Keratinocyte (primary cell): ENCODE results near the gene KCNMA1. TPM values are rescaled to one million over a fixed set of nuclear protein-coding genes. Genes with fewer than 3 reads are reported as not detected.
"Not testable (repeated sequence)": the region's sequence is repeated elsewhere in the genome, so short reads cannot be mapped to it uniquely, and the experiment has no call there.

ENCODE experiments used
- DNase-seq: peaks from one replicate; pipeline ENCODE4 v3.0.0-alpha.2; 2011; ENCODE audit warnings: low read depth, missing footprints, low spot score
- FAIRE-seq: peaks from 2 replicates; lab custom pipeline; 2011; peaks lifted over from hg19 to GRCh38; lab: Jason Lieb, UNC
- H2AFZ ChIP-seq: 2 replicates; pipeline ENCODE4 v1.6.0; 2012; ENCODE audit warnings: low read length, control low read depth, inconsistent platforms; ENCODE audit not compliant: control insufficient read depth
- H3K27ac ChIP-seq: 2 replicates; pipeline ENCODE4 v1.5.1; 2011; ENCODE audit warnings: low read length; ENCODE audit not compliant: control insufficient read depth, insufficient read depth
- H3K27me3 ChIP-seq: 3 replicates; pipeline ENCODE4 v1.6.0; 2011; ENCODE audit warnings: low read length; ENCODE audit not compliant: control insufficient read depth, insufficient read depth; ENCODE audit errors: extremely low read depth
- H3K36me3 ChIP-seq, 2 experiments: 2 replicates in 1 of 2; 3 replicates in 1 of 2; pipeline ENCODE4 v1.5.1; 2011; ENCODE audit warnings: low read length in 2 of 2, mild to moderate bottlenecking in 1 of 2; ENCODE audit not compliant: control insufficient read depth in 2 of 2, insufficient read depth in 2 of 2; ENCODE audit errors: extremely low read depth in 1 of 2
- H3K4me1 ChIP-seq: 3 replicates; pipeline ENCODE4 v1.5.1; 2011; ENCODE audit warnings: low read length; ENCODE audit not compliant: control insufficient read depth, insufficient read depth; ENCODE audit errors: extremely low read depth
- H3K4me2 ChIP-seq: 3 replicates; pipeline ENCODE4 v1.6.0; 2011; ENCODE audit warnings: low read depth, low read length; ENCODE audit not compliant: control insufficient read depth, insufficient read depth; ENCODE audit errors: extremely low read depth
- H3K4me3 ChIP-seq, 3 experiments: fragments of 200-600 bp in 1 of 3; sonication (generic) in 1 of 3; 2 replicates in 2 of 3; 3 replicates in 1 of 3; pipeline ENCODE4 v1.5.1; 2011 to 2016; ENCODE audit warnings: low read length in 3 of 3, mild to moderate bottlenecking in 3 of 3, control low read depth in 2 of 3, inconsistent platforms in 1 of 3, low read depth in 1 of 3, mixed read lengths in 1 of 3, mixed run types in 1 of 3, moderate library complexity in 1 of 3; ENCODE audit not compliant: control insufficient read depth in 2 of 3, insufficient read depth in 2 of 3; ENCODE audit errors: extremely low read depth in 1 of 3
- H3K79me2 ChIP-seq: 2 replicates; pipeline ENCODE4 v1.6.0; 2012; ENCODE audit warnings: low read length; ENCODE audit not compliant: control insufficient read depth, insufficient read depth
- H3K9ac ChIP-seq: 3 replicates; pipeline ENCODE4 v1.6.0; 2011; ENCODE audit warnings: low read length; ENCODE audit not compliant: control insufficient read depth, insufficient read depth; ENCODE audit errors: extremely low read depth
- H3K9me1 ChIP-seq: 3 replicates; pipeline ENCODE4 v1.6.0; 2011; ENCODE audit warnings: low read length; ENCODE audit not compliant: control insufficient read depth, insufficient read depth; ENCODE audit errors: extremely low read depth
- H3K9me3 ChIP-seq: 2 replicates; pipeline ENCODE4 v1.5.1; 2012; ENCODE audit warnings: low read depth, low read length; ENCODE audit not compliant: control insufficient read depth
- H4K20me1 ChIP-seq: 3 replicates; pipeline ENCODE4 v1.6.0; 2011; ENCODE audit warnings: low read length; ENCODE audit not compliant: control insufficient read depth, insufficient read depth; ENCODE audit errors: extremely low read depth
- EZH2 ChIP-seq: IDR thresholded peaks from one replicate; pipeline ENCODE4 v1.6.1; 2012; ENCODE audit warnings: inconsistent platforms, mild to moderate bottlenecking, low read length, moderate library complexity
- dilution Hi-C: fragments of 300-500 bp; cut with MboI; formaldehyde crosslinking; loops from one replicate; pipeline ENCODE4 v1.7.0; 2020; ENCODE audit warnings: low sequenced_read_pairs; ENCODE audit not compliant: extremely low pct_ligation_motif_present
- polyA plus RNA-seq, 5 experiments: library from polyadenylated mRNA; depleted of rRNA in 3 of 5; stranded (reverse) in 3 of 5; stranded (forward) in 1 of 5; unstranded in 1 of 5; fragments of >200 nt; gene quantifications; 1 replicate in 1 of 5; 2 replicates in 3 of 5; 3 replicates in 1 of 5; pipeline versions ENCODE4 v1.2.1 to v1.2.3, GENCODE V29; 2011 to 2012; ENCODE audit warnings: missing spikeins in 2 of 5, low read depth in 1 of 5, low replicate concordance in 1 of 5
- TF ChIP-seq, protein P1 (sequence below), 3 experiments: IDR thresholded peaks in 1 of 3; conservative IDR thresholded peaks in 1 of 3; optimal IDR thresholded peaks in 1 of 3; 2 replicates in 2 of 3; 3 replicates in 1 of 3; pipeline versions ENCODE3 to v1.5.1; 2011; ENCODE audit warnings: low read length in 3 of 3, mild to moderate bottlenecking in 3 of 3, moderate library complexity in 2 of 3, control low read depth in 1 of 3, inconsistent platforms in 1 of 3; ENCODE audit not compliant: insufficient read depth in 2 of 3; ENCODE audit errors: extremely low read depth in 1 of 3

KCNMA1 gene
- polyA plus RNA-seq, 1 donor (not counting 4 experiments of a cell fraction or from before 2014, with no cell fraction given) = 6.3 TPM

DNA sequence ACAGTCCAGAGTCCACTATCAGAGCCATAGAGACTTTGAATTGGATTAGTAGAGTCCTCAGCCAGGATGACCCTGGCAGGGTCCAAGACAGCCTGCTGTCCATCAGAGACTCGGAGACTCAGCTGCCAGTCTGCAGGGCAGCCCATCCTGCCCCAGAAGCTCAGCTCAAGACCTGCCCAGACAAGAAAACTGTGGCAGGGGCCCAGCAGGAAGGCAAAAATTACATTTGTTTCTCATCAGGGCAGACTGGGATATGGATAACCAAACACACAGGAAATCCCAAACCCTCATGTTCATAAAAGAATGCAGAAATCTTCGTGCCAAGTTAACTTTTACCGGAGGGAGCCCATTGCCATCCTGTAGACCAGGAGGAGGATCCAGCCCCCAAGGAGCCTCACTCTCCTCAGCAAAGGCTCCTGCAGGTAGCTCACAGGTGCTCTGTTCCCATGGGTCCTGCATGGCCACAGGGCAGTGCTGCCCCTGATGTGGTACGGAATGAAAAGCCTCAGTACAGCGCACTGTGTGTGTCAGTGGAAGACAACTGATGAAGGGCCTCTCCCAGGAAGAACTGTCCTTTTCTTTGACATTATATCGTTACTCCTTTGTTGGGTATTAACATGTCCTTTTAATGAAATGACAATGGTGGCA is 222.2 kb downstream of the KCNMA1 start:
- no peak overlapping the region for H3K27ac ChIP-seq

DNA sequence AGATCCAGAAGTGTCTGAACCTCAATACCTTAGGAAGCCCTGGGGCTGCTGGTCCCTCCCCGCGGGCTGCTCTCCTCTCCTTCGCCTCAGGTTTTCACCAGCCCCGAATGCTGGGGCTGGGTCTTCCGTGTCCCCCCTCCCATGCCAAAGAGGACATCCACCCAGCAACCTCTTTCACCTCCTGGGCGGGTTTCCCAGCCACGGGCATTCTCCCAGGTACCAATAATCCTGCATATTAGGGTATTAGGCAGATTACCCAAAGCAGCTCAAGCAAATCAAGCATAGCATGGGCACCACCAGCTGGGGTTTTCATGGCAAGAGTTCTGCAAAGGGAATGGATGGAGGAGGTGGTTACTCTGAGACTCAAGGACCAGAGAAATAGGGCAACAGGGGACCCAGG is 224.4 kb downstream of the KCNMA1 start:
- no peaks in the 10 kb centered on the region for H3K36me3 ChIP-seq
- H3K4me3 ChIP-seq = no peak overlapping the region
- TF ChIP-seq EZH2 = no peak
- TF ChIP-seq, protein P1, sequence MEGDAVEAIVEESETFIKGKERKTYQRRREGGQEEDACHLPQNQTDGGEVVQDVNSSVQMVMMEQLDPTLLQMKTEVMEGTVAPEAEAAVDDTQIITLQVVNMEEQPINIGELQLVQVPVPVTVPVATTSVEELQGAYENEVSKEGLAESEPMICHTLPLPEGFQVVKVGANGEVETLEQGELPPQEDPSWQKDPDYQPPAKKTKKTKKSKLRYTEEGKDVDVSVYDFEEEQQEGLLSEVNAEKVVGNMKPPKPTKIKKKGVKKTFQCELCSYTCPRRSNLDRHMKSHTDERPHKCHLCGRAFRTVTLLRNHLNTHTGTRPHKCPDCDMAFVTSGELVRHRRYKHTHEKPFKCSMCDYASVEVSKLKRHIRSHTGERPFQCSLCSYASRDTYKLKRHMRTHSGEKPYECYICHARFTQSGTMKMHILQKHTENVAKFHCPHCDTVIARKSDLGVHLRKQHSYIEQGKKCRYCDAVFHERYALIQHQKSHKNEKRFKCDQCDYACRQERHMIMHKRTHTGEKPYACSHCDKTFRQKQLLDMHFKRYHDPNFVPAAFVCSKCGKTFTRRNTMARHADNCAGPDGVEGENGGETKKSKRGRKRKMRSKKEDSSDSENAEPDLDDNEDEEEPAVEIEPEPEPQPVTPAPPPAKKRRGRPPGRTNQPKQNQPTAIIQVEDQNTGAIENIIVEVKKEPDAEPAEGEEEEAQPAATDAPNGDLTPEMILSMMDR (optimal IDR thresholded peaks at IDR 0.05 in 1 of 3, IDR thresholded peaks at IDR 0.05 in 1 of 3, conservative IDR thresholded peaks at IDR 0.05 in 1 of 3; ENCODE audit: extremely low read depth in 1 of 3, insufficient read depth in 2 of 3, low read length in 3 of 3) = no peak
- H3K9me3 ChIP-seq = no peaks in the 10 kb centered on the region
- H3K27me3 ChIP-seq = no peaks in the 10 kb centered on the region
- H3K4me2 ChIP-seq = no peak overlapping the region
- no peak overlapping the region for H3K9ac ChIP-seq
- H2AFZ ChIP-seq = no peak overlapping the region
- no peaks in the 10 kb centered on the region for H4K20me1 ChIP-seq
- dilution Hi-C loops = no loop called here
- H3K27ac ChIP-seq = no peak overlapping the region
- no peaks in the 10 kb centered on the region for H3K79me2 ChIP-seq
- H3K9me1 ChIP-seq = peaks cover 2% of the 10 kb centered on the region
- no peak for FAIRE-seq
- DNase-seq = no peak
- H3K4me1 ChIP-seq = peaks cover 32% of the 10 kb centered on the region

More for the DNA sequence above, 222.2 kb downstream of the KCNMA1 start:
- FAIRE-seq (peak; percentile 92), DNase-seq (no peak)
- dilution Hi-C loops = no loop called here
- Histone ChIP-seq H3K4me2 (peak overlapping the region; percentile 65), H3K9ac (no peak overlapping the region), H3K9me3 (no peaks in the 10 kb centered on the region), H4K20me1 (no peaks in the 10 kb centered on the region), H3K9me1 (peaks cover 2% of the 10 kb centered on the region), H3K4me1 (peaks cover 25% of the 10 kb centered on the region), H3K36me3 (no peaks in the 10 kb centered on the region), H3K27me3 (no peaks in the 10 kb centered on the region), H3K79me2 (no peaks in the 10 kb centered on the region), H3K4me3 (peak overlapping the region in 1 of 3 experiments; percentile 24), H2AFZ (peak overlapping the region; percentile 30)
- no peak for TF ChIP-seq EZH2
- TF ChIP-seq, protein P1 (optimal IDR thresholded peaks at IDR 0.05 in 1 of 3, IDR thresholded peaks at IDR 0.05 in 1 of 3, conservative IDR thresholded peaks at IDR 0.05 in 1 of 3; ENCODE audit: extremely low read depth in 1 of 3, insufficient read depth in 2 of 3, low read length in 3 of 3) = no peak

DNA sequence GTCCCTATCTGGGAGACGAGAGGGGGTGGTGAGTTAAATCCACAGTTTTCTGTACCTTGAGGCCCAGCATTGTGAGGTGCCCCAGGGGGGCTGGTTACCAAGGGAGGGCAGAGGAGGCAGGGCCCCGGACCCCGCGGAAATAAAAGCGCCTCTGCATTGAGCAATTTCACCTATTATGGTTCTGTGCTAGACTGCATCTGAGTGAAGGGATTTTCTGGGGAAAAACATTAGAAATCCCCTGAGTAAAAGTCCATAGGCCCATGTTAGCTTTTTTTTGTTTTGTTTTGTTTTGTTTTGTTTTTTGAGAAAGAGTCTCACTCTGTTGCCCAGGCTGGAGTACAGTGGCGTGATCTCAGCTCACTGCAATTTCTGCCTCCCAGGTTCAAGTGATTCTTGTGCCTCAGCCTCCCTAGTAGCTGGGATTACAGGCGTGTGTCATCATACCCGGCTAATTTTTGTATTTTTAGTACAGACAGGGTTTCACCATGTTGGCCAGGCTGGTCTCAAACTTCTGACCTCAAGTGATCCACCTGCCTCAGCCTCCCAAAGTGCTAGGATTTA is 225.0 kb downstream of the KCNMA1 start:
- H3K9ac ChIP-seq, H3K4me3 ChIP-seq, H3K27ac ChIP-seq, FAIRE-seq, dilution Hi-C loops, H2AFZ ChIP-seq, H3K79me2 ChIP-seq, DNase-seq, H3K27me3 ChIP-seq, H3K9me3 ChIP-seq, H3K4me2 ChIP-seq, H3K36me3 ChIP-seq, H4K20me1 ChIP-seq, H3K9me1 ChIP-seq: not testable (repeated sequence)
- H3K4me1 ChIP-seq = peaks cover 32% of the 10 kb centered on the region
